ENCODE measurements around the gene ZDHHC14.

Gene ZDHHC14

GRCh38 chr6:157368359-157369049, 12.5 kb upstream of the ZDHHC14 start:
- no peak for TF ChIP-seq CTCF (IDR thresholded peaks at IDR 0.05; ENCODE audit: insufficient read depth, low read depth, low read length, missing control alignments)
- DNase-seq (ENCODE audit: low read depth), result no peak
- no peak overlapping the region for H3K4me3 ChIP-seq (ENCODE audit: low read depth, low read length)

DNA sequence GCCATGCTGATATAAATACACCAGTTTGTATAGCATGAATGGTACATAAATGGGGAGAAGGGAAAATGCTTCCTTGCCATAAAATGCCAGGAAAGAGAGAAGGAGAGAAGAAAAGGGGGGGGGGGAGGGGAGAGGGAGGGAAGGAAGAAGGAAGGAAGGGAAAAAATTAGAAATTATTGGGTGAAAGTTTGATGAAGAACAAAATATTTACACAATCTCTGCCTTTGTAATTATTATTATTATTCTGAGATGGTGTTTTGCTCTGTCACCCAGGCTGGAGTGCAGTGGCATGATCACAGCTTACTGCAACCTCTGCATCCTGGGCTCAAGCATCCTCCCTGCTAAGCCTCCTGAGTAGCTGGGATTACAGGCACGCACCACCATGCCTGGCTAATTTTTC, 10.2 kb upstream of the ZDHHC14 start:
- H3K4me3 ChIP-seq (ENCODE audit: low read depth, low read length), result no peak overlapping the region
- no peak for DNase-seq (ENCODE audit: low read depth)
- TF ChIP-seq CTCF (IDR thresholded peaks at IDR 0.05; ENCODE audit: insufficient read depth, low read depth, low read length, missing control alignments), result no peak

DNA sequence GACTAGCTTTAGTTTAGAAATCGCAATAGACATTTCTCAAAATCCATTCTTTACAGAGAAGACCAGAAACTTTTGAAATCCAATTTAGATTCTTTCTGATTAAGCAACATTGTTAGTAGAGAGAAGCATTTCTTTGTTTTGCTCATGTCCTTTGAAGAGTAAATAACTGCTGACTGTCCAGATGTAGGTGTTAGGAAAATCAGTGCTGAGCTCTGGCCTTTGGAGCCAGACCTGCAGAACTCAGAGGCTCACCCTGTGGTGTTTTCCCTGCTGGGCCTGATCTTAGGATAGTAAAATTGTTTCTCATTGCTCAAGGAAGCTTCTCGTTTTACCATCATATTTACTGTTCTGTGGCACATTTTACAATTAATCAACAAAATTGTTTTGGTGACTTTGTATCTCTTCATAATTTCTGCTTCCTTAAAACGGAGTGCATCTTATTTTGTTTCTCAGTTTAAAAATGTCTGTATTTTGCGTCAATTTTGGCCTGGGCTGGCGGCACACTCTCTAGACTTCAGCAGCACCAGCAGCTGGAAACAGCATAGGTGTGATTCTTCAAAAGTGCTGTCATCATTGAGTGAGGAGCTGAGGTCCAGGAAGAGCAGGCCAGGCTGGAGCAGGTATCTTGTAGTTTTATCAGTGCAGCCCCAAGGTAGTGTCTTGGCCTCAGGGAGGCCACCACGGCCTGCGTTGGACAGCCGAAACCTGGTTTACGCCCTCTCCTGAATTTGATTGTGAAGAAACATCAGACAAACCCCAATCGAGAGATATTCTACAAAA, 8.3 kb upstream of the ZDHHC14 start:
- TF ChIP-seq CTCF (IDR thresholded peaks at IDR 0.05; ENCODE audit: insufficient read depth, low read depth, low read length, missing control alignments), result no peak
- H3K4me3 ChIP-seq (ENCODE audit: low read depth, low read length), result no peak overlapping the region
- DNase-seq (ENCODE audit: low read depth), result no peak

- no peak for DNase-seq (ENCODE audit: low read depth)
- no peak for TF ChIP-seq CTCF (IDR thresholded peaks at IDR 0.05; ENCODE audit: insufficient read depth, low read depth, low read length, missing control alignments)
- H3K4me3 ChIP-seq (ENCODE audit: low read depth, low read length), result no peak overlapping the region
Measured at GRCh38 chr6:157374889-157375443, 6.0 kb upstream of the ZDHHC14 start.

GRCh38 chr6:157376241-157376640, 4.7 kb upstream of the ZDHHC14 start:
- DNase-seq (ENCODE audit: low read depth), result no peak
- no peak overlapping the region for H3K4me3 ChIP-seq (ENCODE audit: low read depth, low read length)
- TF ChIP-seq CTCF (IDR thresholded peaks at IDR 0.05; ENCODE audit: insufficient read depth, low read depth, low read length, missing control alignments), result no peak

DNA sequence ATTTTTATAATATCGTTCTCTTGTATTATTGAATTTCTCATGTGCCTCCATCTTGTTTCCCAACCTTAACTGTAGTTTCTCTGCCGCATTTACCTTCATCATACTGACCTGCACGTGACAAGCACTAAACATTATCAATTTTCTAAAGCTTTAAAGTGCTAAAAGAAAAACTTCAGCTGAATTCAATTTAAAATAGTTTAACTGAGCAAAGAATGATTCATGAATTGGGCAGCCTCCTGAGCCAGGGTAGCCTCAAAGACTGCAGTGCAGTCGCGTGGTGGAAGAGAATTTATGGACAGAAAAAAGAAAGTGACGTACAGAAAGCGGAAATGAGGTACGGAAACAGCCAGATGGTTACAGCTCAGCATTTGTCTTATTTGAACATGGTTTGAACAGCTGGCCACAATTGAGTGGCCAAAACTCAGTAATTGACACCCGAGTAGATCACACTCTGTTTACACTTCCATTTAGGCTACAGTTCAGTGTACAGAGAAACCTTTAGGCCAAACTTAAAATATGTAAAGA, 4.2 kb upstream of the ZDHHC14 start:
- no peak for TF ChIP-seq CTCF (IDR thresholded peaks at IDR 0.05; ENCODE audit: insufficient read depth, low read depth, low read length, missing control alignments)
- H3K4me3 ChIP-seq (ENCODE audit: low read depth, low read length), result no peak overlapping the region
- DNase-seq (ENCODE audit: low read depth), result no peak

All from GM12865 (cell line).